GM19023 (cell line): ENCODE data around the gene OSM.

Experiments
- ATAC-seq: cut with Tn5 transposase; IDR thresholded peaks from one replicate; pipeline ENCODE4 v1.9.1; 2021; ENCODE audit warnings: mild to moderate bottlenecking, moderate library complexity; ENCODE audit not compliant: unreplicated experiment

Gene OSM

GRCh38 chr22:30265131-30265720, 1.4 kb downstream of the OSM start:
- ATAC-seq, result no peak

- no peak for ATAC-seq
Observed at GRCh38 chr22:30263883-30264282, 2.8 kb downstream of the OSM start.

- ATAC-seq, result no peak
Observed at GRCh38 chr22:30262917-30263741, 3.5 kb downstream of the OSM start.

GRCh38 chr22:30262112-30262511, 4.5 kb downstream of the OSM start:
- no peak for ATAC-seq

GRCh38 chr22:30261134-30261533, 5.5 kb downstream of the OSM start:
- ATAC-seq, result no peak

- ATAC-seq, result no peak
Observed at GRCh38 chr22:30260682-30261081, 6.0 kb downstream of the OSM start.

- no peak for ATAC-seq
Observed at GRCh38 chr22:30260276-30260675, 6.4 kb downstream of the OSM start.

GRCh38 chr22:30254314-30254713, 12.3 kb downstream of the OSM start:
- no peak for ATAC-seq

GRCh38 chr22:30253205-30253852, 13.3 kb downstream of the OSM start:
- ATAC-seq, result no peak

GRCh38 chr22:30252411-30253204, 14.0 kb downstream of the OSM start:
- no peak for ATAC-seq

- no peak for ATAC-seq
Observed at GRCh38 chr22:30251711-30252110, 14.9 kb downstream of the OSM start.

- ATAC-seq, result no peak
Observed at GRCh38 chr22:30250661-30251267, 15.9 kb downstream of the OSM start.

- ATAC-seq, result no peak
Observed at GRCh38 chr22:30250039-30250565, 16.5 kb downstream of the OSM start.

GRCh38 chr22:30249049-30250038, 17.3 kb downstream of the OSM start:
- ATAC-seq, result no peak

- ATAC-seq, result no peak
Observed at GRCh38 chr22:30248484-30248883, 18.2 kb downstream of the OSM start.

- ATAC-seq, result no peak
Observed at GRCh38 chr22:30247974-30248373, 18.7 kb downstream of the OSM start.

- ATAC-seq, result no peak
Observed at GRCh38 chr22:30247561-30247960, 19.1 kb downstream of the OSM start.

GRCh38 chr22:30246814-30247376, 19.8 kb downstream of the OSM start:
- ATAC-seq, result no peak
